Nephron (organoid): ENCODE data around the gene ASGR1.
"Not testable (repeated sequence)": the region's sequence is repeated elsewhere in the genome, so short reads cannot be mapped to it uniquely, and the experiment has no call there.

Source experiments
- H3K27ac Mint-ChIP-seq, 3 experiments: 2 replicates each; pipeline ENCODE4 v1.8.0; 2020; ENCODE audit warnings: mixed read lengths in 3 of 3, mild to moderate bottlenecking in 2 of 3, moderate library complexity in 1 of 3
- H3K27me3 Mint-ChIP-seq: 2 replicates; pipeline ENCODE4 v1.8.0; 2021; ENCODE audit warnings: low read depth, mild to moderate bottlenecking, moderate library complexity, mixed read lengths
- H3K36me3 Mint-ChIP-seq: 2 replicates; pipeline ENCODE4 v1.8.0; 2020; ENCODE audit warnings: low read depth, mixed read lengths
- H3K4me1 Mint-ChIP-seq: 2 replicates; pipeline ENCODE4 v1.8.0; 2020; ENCODE audit warnings: mixed read lengths
- H3K4me3 Mint-ChIP-seq, 3 experiments: 2 replicates each; pipeline ENCODE4 v1.8.0; 2020; ENCODE audit warnings: mild to moderate bottlenecking in 3 of 3, mixed read lengths in 3 of 3, moderate library complexity in 2 of 3
- H3K9me3 Mint-ChIP-seq: 2 replicates; pipeline ENCODE4 v1.8.0; 2020; ENCODE audit warnings: mixed read lengths
- TF ChIP-seq, protein P1 (sequence below), 3 experiments: fragments of 200-600 bp; sonication (generic); IDR thresholded peaks; one replicate each; pipeline ENCODE4 v1.5.0; 2021; ENCODE audit warnings: antibody characterized with exemption in 3 of 3; ENCODE audit not compliant: unreplicated experiment in 3 of 3

The ASGR1 gene

DNA sequence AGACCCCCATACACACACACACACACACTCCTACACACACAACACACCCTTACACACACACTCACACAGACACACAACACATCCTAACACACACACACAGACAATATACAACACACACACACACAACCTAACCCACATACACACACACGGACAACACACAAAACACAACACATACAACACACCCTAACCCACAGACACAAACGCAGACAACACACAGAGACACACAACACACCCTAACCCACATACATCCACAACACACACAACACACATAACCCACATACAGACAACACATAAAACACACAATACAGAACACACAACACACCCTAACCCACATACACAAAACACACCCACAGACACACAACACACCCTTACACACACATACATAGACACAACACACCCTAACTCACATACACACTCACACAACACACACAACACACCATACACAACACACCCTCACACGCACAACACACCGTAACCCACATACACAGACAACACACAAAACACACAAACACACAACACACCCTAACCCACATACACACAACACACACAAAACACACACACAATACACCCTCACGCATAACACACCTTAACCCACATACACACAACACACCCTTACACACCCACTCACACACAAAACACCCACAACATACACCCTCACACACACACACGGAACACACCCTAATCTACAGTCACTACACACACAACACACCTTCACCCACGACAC is 4.4 kb downstream of the ASGR1 start:
- Mint-ChIP-seq H3K4me3 (no peak overlapping the region), H3K27ac (no peak overlapping the region), H3K9me3 (peaks cover 12% of the 10 kb centered on the region), H3K36me3 (peaks cover 12% of the 10 kb centered on the region), H3K27me3 (no peaks in the 10 kb centered on the region), H3K4me1 (no peaks in the 10 kb centered on the region)
- TF ChIP-seq, protein P1, sequence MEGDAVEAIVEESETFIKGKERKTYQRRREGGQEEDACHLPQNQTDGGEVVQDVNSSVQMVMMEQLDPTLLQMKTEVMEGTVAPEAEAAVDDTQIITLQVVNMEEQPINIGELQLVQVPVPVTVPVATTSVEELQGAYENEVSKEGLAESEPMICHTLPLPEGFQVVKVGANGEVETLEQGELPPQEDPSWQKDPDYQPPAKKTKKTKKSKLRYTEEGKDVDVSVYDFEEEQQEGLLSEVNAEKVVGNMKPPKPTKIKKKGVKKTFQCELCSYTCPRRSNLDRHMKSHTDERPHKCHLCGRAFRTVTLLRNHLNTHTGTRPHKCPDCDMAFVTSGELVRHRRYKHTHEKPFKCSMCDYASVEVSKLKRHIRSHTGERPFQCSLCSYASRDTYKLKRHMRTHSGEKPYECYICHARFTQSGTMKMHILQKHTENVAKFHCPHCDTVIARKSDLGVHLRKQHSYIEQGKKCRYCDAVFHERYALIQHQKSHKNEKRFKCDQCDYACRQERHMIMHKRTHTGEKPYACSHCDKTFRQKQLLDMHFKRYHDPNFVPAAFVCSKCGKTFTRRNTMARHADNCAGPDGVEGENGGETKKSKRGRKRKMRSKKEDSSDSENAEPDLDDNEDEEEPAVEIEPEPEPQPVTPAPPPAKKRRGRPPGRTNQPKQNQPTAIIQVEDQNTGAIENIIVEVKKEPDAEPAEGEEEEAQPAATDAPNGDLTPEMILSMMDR (IDR thresholded peaks at IDR 0.05; ENCODE audit: unreplicated experiment in 3 of 3), result no peak

DNA sequence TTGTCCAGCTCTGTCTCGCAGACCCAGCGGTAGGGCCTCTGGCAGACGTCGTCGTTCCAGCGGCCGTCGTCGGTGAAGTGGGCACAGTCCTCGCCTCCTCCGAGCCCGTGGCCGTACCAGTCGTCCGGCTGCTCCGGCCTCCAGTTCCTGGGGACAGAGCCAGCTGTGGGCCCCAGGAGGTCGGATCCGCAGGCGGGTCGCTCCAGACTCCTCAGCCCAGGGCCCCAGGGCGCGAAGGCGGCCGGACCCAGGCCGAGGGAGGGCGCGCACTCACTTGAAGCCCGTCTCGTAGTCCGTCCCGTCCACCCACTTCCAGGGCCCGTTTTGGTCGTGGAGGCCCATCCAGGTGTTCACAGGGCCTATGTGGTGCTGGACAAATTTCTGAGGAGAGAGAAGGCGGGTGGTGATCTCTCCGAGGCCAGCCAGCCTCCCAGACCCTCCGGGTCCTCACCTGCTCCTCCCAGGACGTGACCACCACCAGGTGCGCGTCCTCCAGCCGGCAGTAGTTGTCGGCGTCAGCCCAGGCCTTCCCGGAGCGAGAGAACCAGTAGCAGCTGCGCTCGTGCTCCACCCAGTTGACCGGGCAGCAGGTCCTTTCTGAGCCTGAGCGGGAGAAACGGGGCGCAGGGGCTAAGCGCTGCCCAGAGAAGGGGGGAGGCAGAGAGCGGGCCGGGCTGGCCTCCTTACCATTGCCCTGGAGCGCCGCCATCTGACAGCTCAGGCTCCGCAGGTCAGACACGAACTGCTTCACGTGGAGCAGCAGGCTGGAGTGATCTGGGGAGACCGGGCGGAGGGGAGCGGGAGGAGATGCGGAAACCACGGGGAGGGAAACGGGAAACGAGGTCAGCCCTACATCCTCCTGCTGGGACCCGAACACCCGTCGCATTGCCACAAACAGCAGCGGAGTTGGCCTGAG is 5.2 kb downstream of the ASGR1 start:
- Mint-ChIP-seq H3K9me3 (peaks cover 17% of the 10 kb centered on the region), H3K27me3 (no peaks in the 10 kb centered on the region), H3K27ac (no peak overlapping the region), H3K36me3 (peaks cover 19% of the 10 kb centered on the region), H3K4me1 (no peaks in the 10 kb centered on the region), H3K4me3 (no peak overlapping the region)
- TF ChIP-seq, protein P1 (IDR thresholded peaks at IDR 0.05; ENCODE audit: unreplicated experiment in 3 of 3), result peak in 1 of 3 experiments; percentile 23

DNA sequence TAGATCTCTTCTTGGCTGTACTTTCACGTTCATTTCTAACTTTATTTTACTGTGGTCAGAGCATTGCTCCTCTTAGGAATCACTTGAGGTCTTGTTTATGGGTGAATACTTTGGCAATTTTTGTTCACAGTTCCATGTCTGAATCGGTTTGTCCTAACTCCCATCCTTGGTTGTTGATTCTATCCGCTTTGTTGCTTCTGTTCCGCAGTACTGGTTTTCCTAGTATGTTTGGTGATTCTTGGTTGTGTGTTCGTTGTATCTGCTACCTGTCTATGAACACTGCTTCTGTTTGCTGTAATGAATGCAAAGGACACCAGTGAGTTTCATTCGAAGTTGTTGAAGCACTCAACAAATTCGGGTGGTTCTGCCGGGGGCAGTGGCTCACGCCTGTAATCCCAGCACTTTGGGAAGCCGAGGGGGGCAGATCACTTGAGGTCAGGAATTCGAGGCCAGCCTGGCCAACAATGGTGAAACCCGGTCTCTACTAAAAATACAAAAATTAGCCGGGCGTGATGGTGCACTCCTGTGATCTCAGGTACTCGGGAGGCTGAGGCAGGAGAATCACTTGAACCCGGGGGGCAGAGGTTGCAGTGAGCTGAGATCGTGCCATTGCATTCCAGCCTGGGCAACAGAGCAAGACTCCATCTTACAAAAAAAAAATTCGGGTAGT is 6.5 kb downstream of the ASGR1 start:
- not testable (repeated sequence) for H3K27me3 Mint-ChIP-seq, H3K4me3 Mint-ChIP-seq, H3K4me1 Mint-ChIP-seq, H3K27ac Mint-ChIP-seq
- Mint-ChIP-seq H3K9me3 (peaks cover 17% of the 10 kb centered on the region), H3K36me3 (peaks cover 21% of the 10 kb centered on the region)

DNA sequence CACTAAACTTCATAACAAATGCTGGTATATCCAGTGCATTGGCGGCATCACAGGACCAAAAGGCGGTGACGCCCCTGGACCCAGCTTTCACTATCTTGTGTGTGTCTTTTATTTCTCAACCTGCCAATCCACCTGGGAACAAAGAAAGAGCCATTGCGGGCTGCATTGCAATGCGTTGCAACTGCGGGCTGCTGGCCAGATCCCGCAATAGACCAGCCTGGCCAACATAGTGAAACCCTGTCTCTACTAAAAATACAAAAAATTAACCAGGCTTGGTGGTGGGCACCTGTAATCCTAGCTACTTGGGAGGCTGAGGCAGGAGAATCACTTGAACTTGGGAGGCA is 9.6 kb downstream of the ASGR1 start:
- H3K36me3 Mint-ChIP-seq, result peaks cover 21% of the 10 kb centered on the region
- not testable (repeated sequence) for H3K27me3 Mint-ChIP-seq

DNA sequence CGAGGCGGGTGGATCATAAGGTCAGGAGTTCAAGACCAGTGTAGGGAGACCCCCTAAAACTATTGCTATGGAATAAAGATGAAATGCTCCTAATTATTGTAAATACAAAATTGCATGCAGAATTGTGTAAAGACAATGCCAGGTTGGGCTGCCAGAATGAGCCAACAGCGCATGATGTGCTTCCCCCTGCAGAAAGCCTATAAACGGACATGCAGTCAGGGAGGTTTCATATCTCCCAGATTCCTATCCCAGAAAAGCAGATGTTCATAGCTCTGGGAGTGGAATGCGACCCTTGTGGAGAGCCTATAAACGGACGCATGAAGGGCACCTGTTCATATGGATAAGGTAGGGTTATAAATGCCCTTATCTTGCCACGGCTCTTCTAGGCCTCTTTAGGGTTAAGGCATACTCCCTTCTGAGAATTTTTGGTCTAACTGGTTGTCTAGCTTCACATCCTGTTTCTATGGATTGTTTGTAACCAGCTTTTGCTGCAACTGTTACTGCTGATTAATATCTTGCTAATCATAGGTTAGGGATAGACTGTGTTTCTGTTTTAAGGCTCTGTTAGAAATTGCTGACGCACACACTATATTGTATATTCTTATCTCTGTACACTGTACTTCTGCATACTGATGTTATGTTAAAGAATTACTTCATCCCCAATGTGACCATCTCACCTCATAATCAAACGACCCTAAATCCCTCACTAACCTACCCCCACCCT is 10.2 kb downstream of the ASGR1 start:
- not testable (repeated sequence) for H3K27ac Mint-ChIP-seq, H3K4me3 Mint-ChIP-seq, H3K27me3 Mint-ChIP-seq, H3K4me1 Mint-ChIP-seq
- Mint-ChIP-seq H3K36me3 (peaks cover 21% of the 10 kb centered on the region), H3K9me3 (peaks cover 17% of the 10 kb centered on the region)

More for the DNA sequence above, 9.6 kb downstream of the ASGR1 start:
- peaks cover 17% of the 10 kb centered on the region for H3K9me3 Mint-ChIP-seq
- H3K4me3 Mint-ChIP-seq, H3K27ac Mint-ChIP-seq, H3K4me1 Mint-ChIP-seq: not testable (repeated sequence)

DNA sequence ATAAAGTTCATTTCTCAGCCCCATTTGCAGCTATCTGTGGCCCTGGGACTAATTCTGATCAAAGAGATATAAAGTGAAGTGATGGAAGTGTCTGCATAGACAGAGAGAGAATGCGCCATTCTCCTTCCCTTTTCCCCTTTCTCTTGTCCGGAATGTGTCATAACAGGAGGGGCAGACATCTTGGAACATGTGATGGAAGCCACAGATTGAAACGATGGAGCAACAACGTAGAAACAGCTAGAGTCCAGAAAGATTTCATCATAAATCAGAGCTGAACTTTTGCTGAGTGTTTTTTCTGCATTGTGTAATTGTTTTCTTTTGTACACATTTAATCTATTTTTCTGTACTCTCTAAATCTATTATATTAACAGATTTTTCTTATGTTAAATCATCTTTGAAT is 11.3 kb downstream of the ASGR1 start:
- H3K36me3 Mint-ChIP-seq, result peaks cover 21% of the 10 kb centered on the region
- H3K4me3 Mint-ChIP-seq, result no peak overlapping the region
- peaks cover 6% of the 10 kb centered on the region for H3K27me3 Mint-ChIP-seq
- H3K4me1 Mint-ChIP-seq, result no peaks in the 10 kb centered on the region
- H3K27ac Mint-ChIP-seq, result no peak overlapping the region
- TF ChIP-seq, protein P1 (IDR thresholded peaks at IDR 0.05; ENCODE audit: unreplicated experiment in 3 of 3), result no peak
- H3K9me3 Mint-ChIP-seq, result peaks cover 17% of the 10 kb centered on the region

DNA sequence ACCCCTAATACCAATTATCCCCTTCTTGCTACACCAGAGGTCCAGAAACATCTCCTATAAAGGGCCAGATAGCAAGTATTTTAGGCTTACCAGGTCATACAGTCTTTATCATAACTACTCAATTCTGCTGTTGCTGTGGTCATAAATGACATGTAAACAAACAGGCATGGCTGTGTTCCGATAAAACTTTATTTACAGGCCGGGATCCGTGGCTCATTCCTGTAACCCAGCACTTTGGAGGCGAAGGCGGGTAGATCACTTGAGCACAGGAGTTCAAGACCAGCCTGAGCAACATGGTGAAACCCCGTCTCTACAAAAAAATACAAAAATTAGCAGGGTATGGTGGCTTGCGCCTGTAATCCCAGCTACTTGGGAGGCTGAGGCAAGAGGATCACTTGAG is 12.3 kb downstream of the ASGR1 start:
- Mint-ChIP-seq H3K9me3 (peaks cover 13% of the 10 kb centered on the region), H3K4me1 (no peaks in the 10 kb centered on the region), H3K27me3 (peaks cover 7% of the 10 kb centered on the region), H3K36me3 (peaks cover 15% of the 10 kb centered on the region), H3K27ac (no peak overlapping the region), H3K4me3 (no peak overlapping the region)
- TF ChIP-seq, protein P1 (IDR thresholded peaks at IDR 0.05; ENCODE audit: unreplicated experiment in 3 of 3), result no peak

DNA sequence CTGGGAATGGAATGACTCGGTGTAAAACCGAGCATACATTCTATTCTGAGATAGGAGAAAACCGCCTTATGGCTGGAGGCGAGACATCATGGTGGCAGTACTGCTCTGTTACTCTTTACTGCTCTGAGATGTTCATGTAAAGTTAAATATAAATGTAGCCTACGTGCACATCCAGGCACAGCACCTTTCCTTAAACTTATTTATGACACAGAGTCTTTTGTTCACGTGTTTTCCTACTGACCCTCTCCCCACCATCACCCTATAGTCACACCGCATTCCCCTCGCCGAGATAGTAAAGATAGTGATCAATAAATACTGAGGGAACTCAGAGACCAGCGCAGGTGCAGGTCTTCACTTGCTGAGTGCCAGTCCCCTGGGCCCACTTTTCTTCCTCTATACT is 19.6 kb downstream of the ASGR1 start:
- peaks cover 12% of the 10 kb centered on the region for H3K27me3 Mint-ChIP-seq
- H3K9me3 Mint-ChIP-seq, H3K36me3 Mint-ChIP-seq, H3K27ac Mint-ChIP-seq, H3K4me1 Mint-ChIP-seq, H3K4me3 Mint-ChIP-seq: not testable (repeated sequence)

DNA sequence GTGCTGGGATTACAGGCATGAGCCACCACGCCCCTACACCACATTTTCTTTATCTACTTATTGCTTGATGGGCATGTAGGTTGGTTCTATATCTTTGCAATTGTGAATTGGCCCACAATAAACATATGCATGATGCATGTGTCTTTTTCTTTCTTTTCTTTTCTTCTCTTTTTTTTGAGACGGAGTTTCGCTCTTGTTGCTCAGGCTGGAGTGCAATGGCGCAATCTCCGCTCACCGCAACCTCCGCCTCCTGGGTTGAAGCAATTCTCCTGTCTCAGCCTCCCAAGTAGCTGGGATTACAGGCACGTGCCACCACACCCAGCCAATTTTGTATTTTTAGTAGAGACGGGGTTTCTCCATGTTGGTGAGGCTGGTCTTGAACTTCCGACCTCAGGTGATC is 20.7 kb downstream of the ASGR1 start:
- peaks cover 12% of the 10 kb centered on the region for H3K27me3 Mint-ChIP-seq
- not testable (repeated sequence) for H3K36me3 Mint-ChIP-seq, H3K9me3 Mint-ChIP-seq, H3K27ac Mint-ChIP-seq, H3K4me1 Mint-ChIP-seq, H3K4me3 Mint-ChIP-seq
